Stimulated activated effector memory CD8-positive, alpha-beta T cell treated with anti-CD3 and anti-CD28 coated beads, Interleukin-12 subunit alpha, Interleukin-12 subunit beta, amount 100 ng/mL, for 72 hours (primary cell): ENCODE data around the gene PYGB.

Experiments used
- ATAC-seq: fragments of 150-1000 bp; cut with Tn5 transposase; 2 replicates; pipeline ENCODE4 v1.10.0; 2021
- DNase-seq, 2 donors: peaks; one replicate each; pipeline ENCODE4 v3.0.0; 2021 to 2022; ENCODE audit warnings: low spot score in 2 of 2
- H3K27ac Mint-ChIP-seq: one replicate; pipeline ENCODE4 v1.8.0; 2022; ENCODE audit warnings: mild to moderate bottlenecking, mixed read lengths
- H3K36me3 Mint-ChIP-seq: one replicate; pipeline ENCODE4 v1.8.0; 2022; ENCODE audit warnings: mild to moderate bottlenecking, mixed read lengths
- H3K4me1 Mint-ChIP-seq: one replicate; pipeline ENCODE4 v1.8.0; 2022; ENCODE audit warnings: mixed read lengths
- H3K4me3 Mint-ChIP-seq: one replicate; pipeline ENCODE4 v1.8.0; 2022; ENCODE audit warnings: mild to moderate bottlenecking, mixed read lengths
- H3K9me3 Mint-ChIP-seq: one replicate; pipeline ENCODE4 v1.8.0; 2022; ENCODE audit warnings: mixed read lengths

The PYGB gene

DNA sequence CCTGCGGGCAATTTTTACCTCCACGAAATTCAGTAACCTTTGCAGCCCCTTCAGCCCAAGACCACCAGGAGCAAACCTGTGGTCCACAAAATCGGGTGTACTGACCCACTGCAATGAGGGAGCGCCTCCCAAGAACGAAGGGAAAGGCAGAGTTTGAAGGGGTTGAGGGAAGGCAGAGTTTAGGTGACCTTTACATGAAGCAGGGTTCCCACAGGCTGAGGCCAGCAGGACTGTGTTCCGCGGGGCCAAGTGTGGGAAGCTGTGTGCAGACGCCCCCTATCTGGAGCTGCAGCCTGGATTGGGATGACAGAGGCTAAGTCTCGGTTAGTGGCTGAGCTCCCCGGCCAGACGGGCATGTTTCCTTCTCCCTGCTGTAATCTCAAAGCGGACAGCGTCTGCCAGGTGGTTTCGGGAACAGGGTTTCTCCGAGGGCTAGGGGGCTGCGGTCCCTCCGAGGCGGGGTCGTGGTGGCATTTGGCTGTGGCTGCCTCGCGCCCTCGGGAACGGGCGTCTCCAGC is 826 bp upstream of the PYGB start:
- DNase-seq = no peak
- Mint-ChIP-seq H3K4me1 (peaks cover 29% of the 10 kb centered on the region), H3K27ac (no peak overlapping the region), H3K36me3 (no peaks in the 10 kb centered on the region), H3K4me3 (peak overlapping the region; percentile 83), H3K9me3 (no peaks in the 10 kb centered on the region)
- no peak for ATAC-seq

DNA sequence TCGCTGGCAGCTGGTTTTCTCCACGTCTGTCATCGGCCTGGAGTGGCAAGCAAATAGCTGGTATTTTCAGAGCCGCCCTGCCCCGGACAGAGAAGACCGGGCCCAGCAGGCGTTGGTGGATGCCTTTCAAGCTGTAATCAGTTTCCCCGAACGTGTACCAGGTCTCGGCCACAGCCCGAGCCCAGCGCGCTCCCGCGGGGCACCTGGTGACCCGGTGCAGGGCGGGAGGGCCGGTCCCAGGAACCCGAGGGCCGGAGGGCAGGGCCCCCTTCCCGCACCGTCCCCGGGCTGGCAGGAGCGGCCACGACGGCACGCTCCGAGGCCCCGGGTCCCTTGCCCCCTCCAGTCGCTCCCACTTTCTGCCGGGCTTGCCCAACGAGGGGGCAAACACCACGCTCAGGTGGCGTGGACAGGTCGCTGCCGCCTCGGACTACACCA is 348 bp upstream of the PYGB start:
- Mint-ChIP-seq H3K27ac (peak overlapping the region; percentile 78), H3K4me1 (peaks cover 33% of the 10 kb centered on the region), H3K4me3 (peak overlapping the region; percentile 83), H3K36me3 (no peaks in the 10 kb centered on the region), H3K9me3 (no peaks in the 10 kb centered on the region)
- ATAC-seq = peak; percentile 63
- no peak for DNase-seq

DNA sequence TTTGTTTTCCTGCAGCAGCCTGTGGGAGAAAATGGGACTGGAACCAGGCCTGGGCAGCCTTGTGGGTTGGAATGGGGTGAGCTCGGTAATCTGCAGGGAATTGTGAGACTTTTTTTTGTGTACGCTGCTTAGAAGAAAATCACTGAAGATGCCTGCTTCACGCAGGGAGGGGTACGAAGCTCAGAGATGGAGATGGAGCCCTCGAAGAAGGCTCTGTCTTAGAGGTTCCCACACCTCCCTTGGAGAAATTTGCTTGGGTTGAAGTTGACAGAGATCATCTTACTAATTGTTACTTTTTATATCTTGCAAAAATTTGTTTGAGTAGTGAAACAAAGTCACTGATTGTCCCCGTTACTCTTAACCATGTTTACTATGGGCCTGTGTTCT is 894 bp downstream of the PYGB start:
- Mint-ChIP-seq H3K27ac (peak overlapping the region; percentile 72), H3K36me3 (no peaks in the 10 kb centered on the region), H3K4me1 (peaks cover 39% of the 10 kb centered on the region), H3K4me3 (peak overlapping the region; percentile 83), H3K9me3 (no peaks in the 10 kb centered on the region)
- ATAC-seq (no peak), DNase-seq (no peak)

DNA sequence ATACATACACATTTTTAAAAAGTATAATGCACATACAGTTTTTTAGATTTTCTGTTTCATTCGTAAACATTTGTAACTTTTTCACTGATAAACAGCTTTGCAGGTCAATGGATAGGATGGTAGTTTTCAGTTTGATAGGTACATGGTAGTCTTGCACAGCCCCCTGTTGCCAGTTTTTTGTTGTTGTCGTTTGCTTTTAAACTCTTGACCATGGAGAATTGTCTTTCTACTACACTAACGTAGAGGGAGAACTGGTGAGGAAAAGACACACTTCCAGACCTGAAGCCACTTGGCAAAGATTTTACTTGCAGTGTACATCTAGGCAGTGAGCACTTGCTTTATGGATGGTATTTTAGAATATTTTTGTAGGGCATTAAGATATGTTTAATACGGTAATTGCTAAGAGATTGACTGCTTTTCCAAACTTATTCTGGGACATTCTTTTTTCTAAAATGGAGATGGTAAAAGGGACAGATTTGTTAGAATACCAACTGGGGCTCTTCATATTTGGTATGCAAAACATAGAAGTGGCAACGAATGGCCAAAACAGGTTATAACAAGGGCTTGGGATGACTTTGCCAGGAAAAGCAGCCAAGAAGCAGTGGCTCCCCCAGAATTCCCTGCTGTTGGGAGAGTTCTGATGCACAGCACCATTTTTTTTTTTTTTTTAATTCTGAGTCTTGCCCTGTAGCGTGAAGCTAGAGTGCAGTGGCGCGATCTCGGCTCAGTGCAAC is 1.5 kb downstream of the PYGB start:
- Mint-ChIP-seq H3K27ac (peak overlapping the region; percentile 72), H3K36me3 (no peaks in the 10 kb centered on the region), H3K9me3 (no peaks in the 10 kb centered on the region), H3K4me3 (peak overlapping the region; percentile 83), H3K4me1 (peaks cover 39% of the 10 kb centered on the region)
- DNase-seq (no peak), ATAC-seq (no peak)

DNA sequence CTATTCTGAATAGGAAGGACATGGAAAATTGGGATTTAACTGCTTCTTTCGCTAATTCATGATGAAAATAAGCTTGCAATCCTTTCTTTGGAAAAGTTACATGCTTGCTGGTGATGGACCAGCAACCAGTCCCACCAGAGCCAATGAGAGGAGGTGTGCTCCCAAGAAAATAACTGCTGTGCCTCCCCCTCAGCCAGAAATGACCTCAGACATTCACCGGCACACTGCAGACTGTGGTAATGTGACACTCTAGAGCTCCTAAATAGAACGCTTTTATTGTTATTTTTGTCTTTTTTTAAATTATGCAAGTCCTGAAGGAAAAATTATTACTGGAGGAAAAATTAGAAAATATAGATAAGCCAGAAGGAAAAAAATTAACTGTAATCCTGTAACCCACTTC is 2.6 kb downstream of the PYGB start:
- Mint-ChIP-seq H3K4me1 (peaks cover 39% of the 10 kb centered on the region), H3K27ac (no peak overlapping the region), H3K36me3 (no peaks in the 10 kb centered on the region), H3K9me3 (no peaks in the 10 kb centered on the region), H3K4me3 (no peak overlapping the region)
- DNase-seq = no peak
- no peak for ATAC-seq

DNA sequence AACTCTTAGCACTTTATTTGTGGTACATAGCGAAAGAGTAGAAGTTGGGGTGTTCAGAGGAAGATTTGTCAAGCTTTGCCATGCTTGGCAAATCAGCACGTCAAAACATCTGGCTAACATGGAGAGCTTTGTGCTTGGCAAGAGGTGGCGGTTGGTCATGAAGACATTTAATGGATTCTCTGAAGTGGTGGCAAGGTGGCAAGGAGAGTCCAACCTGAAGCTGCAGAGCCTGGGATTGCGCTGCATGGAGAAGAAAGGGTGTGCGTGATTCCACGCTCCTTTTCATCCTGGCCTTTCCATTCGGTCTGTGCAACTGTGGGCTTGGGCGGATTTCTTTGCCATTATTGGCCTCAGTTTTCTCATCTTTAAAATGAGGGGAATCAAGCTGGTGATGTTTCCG is 3.1 kb downstream of the PYGB start:
- no peaks in the 10 kb centered on the region for H3K9me3 Mint-ChIP-seq
- H3K36me3 Mint-ChIP-seq = peaks cover 4% of the 10 kb centered on the region
- H3K4me3 Mint-ChIP-seq = no peak overlapping the region
- peaks cover 39% of the 10 kb centered on the region for H3K4me1 Mint-ChIP-seq
- DNase-seq (no peak), ATAC-seq (no peak)
- H3K27ac Mint-ChIP-seq = no peak overlapping the region

DNA sequence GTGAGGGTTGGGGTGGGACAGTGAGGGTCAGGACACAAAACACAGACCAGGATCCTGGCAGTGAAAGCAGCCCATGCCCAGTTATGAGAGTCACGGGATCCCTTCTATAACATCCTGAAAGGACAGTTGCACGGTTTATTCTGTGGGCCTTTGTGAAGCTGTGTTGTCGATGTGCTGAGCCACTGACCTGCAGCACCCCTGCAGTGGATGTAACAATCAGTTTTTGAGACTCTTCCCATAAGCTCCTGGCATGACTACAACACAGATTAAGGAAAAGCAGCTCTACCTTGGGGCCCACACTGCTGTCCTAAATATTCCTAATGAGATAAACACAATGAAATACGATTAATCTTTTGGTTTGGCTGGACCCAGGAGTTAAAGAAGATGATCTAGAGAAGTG is 3.7 kb downstream of the PYGB start:
- Mint-ChIP-seq H3K9me3 (no peaks in the 10 kb centered on the region), H3K36me3 (peaks cover 5% of the 10 kb centered on the region), H3K27ac (no peak overlapping the region), H3K4me1 (peaks cover 38% of the 10 kb centered on the region), H3K4me3 (no peak overlapping the region)
- no peak for DNase-seq
- ATAC-seq = no peak

DNA sequence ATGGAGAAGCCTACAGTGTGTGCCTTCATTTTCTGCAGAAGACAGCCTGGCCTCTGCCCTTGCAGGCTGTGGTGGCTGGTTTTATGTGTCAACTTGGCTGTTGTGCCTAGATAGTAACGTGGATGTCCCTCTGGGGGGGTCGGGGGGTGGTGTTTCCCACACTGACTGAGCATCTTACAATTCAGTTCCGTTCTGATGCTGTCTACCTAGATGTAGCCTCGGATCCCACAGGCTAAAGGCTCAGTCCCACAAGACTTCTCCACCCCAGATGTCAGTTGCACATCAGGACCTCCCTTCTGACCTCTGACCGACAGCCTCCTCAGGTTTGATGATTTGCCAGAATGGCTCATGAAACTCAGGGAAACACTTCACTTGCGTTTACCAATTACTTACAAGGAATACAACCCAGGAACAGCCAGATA is 4.4 kb downstream of the PYGB start:
- no peak overlapping the region for H3K4me3 Mint-ChIP-seq
- DNase-seq (no peak), ATAC-seq (no peak)
- no peaks in the 10 kb centered on the region for H3K9me3 Mint-ChIP-seq
- no peak overlapping the region for H3K27ac Mint-ChIP-seq
- H3K4me1 Mint-ChIP-seq = peaks cover 31% of the 10 kb centered on the region
- peaks cover 5% of the 10 kb centered on the region for H3K36me3 Mint-ChIP-seq

DNA sequence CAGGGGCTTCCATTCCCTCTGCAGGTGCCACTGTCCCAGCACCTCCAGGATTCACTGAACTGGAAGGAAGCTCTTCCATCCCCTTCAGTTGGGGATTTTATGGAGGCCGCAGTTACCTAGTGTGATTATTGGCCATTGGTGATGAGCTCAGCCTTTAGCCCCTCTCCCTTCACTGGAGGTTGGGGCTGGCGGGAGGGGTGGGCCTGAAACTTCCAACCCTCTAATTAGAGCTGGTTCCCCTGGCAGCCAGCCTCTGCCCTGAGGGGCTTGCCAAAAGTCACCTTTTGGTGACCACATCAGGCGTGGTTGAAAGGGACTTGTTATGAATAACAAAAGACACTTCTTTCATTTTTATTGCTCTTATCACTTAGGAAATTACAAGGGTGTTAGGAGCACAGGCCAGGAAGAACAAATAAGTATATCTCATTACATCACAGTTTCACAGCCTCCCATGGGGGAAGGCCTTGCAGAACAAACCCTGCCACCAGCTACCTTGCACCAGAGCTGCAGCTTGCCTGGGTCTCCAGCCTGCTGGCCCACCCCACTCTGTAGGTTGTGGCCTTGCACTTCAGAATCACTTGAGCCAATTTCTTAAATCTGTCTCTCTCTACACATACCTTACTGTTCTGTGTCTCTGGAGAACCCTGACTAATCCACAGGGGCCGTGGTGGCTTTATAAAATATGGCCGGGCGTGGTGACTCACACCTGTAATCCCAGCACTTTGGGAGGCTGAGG is 5.0 kb downstream of the PYGB start:
- no peaks in the 10 kb centered on the region for H3K9me3 Mint-ChIP-seq
- H3K4me3 Mint-ChIP-seq = no peak overlapping the region
- DNase-seq = no peak
- H3K36me3 Mint-ChIP-seq = peaks cover 5% of the 10 kb centered on the region
- H3K27ac Mint-ChIP-seq = no peak overlapping the region
- peaks cover 30% of the 10 kb centered on the region for H3K4me1 Mint-ChIP-seq
- no peak for ATAC-seq

DNA sequence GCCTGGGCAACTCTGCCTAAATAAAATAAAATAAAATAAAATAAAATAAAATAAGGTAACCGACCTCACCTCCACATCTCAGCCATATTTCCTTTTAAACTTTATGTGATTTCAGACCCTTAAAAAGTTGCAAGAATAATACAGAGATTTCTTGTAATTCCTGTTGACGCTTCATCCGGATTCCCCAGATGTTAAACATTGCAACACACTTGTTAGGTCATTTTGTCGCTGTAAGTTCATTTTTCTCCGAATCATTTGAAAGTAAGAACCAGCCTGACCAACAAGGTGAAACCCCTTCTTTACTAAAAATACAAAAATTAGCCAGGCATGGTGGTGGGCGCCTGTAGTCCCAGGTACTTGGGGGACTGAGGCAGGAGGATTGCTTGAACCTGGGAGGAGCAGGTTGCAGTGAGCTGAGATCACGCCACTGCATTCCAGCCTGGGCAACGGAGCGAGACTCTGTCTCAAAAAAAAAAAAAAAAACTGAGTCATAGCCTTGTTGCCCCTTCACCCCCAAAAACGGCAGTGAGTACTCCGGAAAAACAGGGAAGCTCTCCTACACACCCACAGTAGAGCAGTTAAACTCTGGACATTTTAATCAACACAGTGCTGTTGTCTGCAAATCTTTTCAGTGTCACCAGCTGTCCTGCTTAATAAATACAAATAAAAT is 5.9 kb downstream of the PYGB start:
- no peak for DNase-seq
- Mint-ChIP-seq H3K27ac (no peak overlapping the region), H3K36me3 (peaks cover 5% of the 10 kb centered on the region), H3K4me1 (peaks cover 28% of the 10 kb centered on the region), H3K9me3 (no peaks in the 10 kb centered on the region), H3K4me3 (no peak overlapping the region)
- ATAC-seq = no peak

DNA sequence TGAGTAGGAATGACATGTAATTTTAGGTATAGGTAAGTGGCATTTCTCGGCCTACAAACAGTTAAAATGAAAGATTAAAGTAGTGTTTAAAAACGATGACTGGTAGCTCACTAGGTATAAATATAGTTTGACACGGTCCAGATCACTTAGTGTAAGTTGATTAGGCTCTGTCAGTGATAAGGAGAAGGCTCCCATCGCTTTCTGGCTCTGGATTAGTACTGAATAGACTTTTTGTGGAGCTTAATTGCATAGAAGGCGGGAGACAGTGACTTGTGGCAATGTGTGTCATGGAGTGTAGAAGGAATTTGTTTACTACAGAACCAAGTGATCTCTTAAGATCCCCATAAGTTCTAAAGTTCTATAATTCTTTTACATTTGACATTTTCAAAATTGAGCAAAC is 6.7 kb downstream of the PYGB start:
- Mint-ChIP-seq H3K36me3 (peaks cover 7% of the 10 kb centered on the region), H3K4me1 (peaks cover 20% of the 10 kb centered on the region), H3K27ac (no peak overlapping the region), H3K4me3 (no peak overlapping the region), H3K9me3 (no peaks in the 10 kb centered on the region)
- DNase-seq (no peak), ATAC-seq (no peak)

DNA sequence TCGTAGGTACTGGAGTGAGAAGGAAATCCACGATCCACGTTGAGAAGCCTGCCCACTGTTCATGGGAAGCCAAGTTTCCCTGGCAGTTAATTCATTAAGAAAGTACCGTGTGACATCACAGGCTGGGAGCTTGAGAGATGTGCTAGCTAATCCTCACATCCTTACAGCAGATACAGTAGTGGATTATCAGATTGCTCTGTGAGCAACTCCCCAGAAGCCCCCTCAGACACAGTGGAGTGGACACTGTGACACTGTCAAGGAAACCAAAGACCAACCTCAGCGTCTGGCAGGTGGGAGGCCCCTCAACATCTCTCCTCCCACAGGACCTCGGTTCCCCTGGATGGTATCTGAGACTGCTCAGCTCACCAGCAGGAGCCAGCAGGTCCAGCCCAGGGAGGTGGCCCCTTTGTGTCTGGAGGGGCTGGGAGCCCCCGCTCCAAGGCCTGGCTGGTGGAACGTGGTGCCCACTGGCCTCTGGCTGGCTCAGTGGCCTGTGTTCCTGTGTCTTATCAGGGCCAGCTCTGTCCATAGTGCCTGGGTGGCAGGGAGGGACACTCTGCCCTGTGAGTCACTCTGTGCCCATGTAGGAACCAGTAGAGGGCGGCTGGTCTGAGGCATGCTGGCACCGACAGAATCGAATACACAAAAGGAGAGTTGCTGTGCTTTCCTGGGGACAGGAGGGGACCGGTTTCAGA is 7.2 kb downstream of the PYGB start:
- peaks cover 20% of the 10 kb centered on the region for H3K4me1 Mint-ChIP-seq
- ATAC-seq (no peak), DNase-seq (no peak)
- H3K27ac Mint-ChIP-seq = peak overlapping the region; percentile 23
- H3K4me3 Mint-ChIP-seq = no peak overlapping the region
- no peaks in the 10 kb centered on the region for H3K9me3 Mint-ChIP-seq
- H3K36me3 Mint-ChIP-seq = peaks cover 11% of the 10 kb centered on the region

DNA sequence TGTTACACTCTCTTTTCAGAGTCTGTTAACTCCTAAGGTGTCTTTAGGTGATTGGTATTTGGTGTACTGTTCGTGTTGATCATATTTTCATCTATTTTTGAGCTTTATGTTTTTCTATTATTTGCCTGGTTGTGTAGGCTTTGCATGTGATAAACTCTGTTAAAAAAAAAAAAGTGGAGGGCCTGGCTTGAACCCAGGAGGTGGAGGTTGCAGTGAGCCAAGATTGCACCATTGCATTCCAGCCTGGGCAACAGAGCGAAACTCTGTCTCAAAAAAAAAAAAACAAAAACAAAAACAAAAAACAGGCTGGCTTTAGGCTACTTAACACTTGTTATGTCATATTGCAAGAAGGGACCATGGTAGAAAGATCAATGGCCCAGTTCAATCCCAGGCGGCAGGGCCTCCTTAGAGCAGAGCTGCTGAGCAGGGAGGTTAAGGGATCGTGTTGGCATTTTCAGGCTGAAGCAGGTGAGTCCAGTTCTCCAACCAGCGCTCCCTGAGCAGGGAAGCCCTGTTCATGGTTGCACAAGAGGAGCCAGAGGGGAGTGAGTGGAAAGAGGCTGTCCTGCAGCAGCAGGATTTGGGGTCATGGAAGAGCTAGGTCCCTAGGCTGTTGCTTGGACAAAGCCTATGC is 8.5 kb downstream of the PYGB start:
- Mint-ChIP-seq H3K27ac (peak overlapping the region; percentile 23), H3K9me3 (no peaks in the 10 kb centered on the region), H3K36me3 (peaks cover 11% of the 10 kb centered on the region), H3K4me3 (no peak overlapping the region), H3K4me1 (peaks cover 13% of the 10 kb centered on the region)
- ATAC-seq (no peak), DNase-seq (no peak)

DNA sequence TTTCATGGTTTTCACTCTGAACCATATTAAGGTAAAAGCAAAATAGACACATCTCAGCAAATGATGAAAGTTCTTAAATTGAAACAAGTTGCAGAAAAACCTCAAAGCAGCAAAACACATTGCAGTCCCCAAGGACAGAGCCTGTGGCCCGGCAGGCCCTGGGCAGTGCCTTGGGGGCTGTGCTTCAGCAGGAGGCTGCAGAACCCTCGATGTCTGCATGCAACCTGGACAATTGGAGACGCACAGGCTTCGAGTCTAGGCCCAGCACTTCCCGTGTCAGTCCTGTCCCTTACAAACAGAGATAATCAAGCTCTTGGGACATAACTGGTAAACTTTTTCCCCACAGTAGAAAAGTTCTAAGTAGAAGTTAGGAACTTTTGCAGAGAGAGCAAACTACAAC is 9.2 kb downstream of the PYGB start:
- peaks cover 11% of the 10 kb centered on the region for H3K36me3 Mint-ChIP-seq
- H3K4me1 Mint-ChIP-seq = peaks cover 10% of the 10 kb centered on the region
- no peak overlapping the region for H3K27ac Mint-ChIP-seq
- no peaks in the 10 kb centered on the region for H3K9me3 Mint-ChIP-seq
- H3K4me3 Mint-ChIP-seq = no peak overlapping the region
- ATAC-seq (no peak), DNase-seq (no peak)
